ENCODE data around the gene ZCCHC8.

DNA sequence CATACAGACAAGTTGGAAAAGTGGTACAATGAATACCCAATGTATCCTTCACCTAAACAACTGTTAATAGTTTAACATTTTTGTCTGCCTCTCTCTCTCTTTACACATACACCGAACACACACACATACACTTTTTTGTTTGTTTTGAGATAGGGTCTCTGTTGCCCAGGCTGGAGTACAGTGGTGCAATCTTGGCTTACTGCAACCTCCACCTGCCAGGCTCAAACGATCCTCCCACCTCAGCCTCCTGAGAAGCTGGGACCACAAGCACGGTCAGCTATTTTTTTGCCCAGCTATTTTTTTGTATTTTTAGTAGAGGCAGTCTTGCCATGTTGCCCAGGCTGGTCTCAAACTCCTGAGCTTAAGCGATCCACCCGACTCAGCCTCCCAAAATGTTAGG lies 16.8 kb downstream of the ZCCHC8 start:
- no peak for TF ChIP-seq GABPA (IDR thresholded peaks at IDR 0.05; ENCODE audit: low read depth)
- no peak for TF ChIP-seq SPI1 (IDR thresholded peaks at IDR 0.05; ENCODE audit: borderline replicate concordance, low read depth)
- TF ChIP-seq, protein P1, sequence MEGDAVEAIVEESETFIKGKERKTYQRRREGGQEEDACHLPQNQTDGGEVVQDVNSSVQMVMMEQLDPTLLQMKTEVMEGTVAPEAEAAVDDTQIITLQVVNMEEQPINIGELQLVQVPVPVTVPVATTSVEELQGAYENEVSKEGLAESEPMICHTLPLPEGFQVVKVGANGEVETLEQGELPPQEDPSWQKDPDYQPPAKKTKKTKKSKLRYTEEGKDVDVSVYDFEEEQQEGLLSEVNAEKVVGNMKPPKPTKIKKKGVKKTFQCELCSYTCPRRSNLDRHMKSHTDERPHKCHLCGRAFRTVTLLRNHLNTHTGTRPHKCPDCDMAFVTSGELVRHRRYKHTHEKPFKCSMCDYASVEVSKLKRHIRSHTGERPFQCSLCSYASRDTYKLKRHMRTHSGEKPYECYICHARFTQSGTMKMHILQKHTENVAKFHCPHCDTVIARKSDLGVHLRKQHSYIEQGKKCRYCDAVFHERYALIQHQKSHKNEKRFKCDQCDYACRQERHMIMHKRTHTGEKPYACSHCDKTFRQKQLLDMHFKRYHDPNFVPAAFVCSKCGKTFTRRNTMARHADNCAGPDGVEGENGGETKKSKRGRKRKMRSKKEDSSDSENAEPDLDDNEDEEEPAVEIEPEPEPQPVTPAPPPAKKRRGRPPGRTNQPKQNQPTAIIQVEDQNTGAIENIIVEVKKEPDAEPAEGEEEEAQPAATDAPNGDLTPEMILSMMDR (IDR thresholded peaks at IDR 0.05; ENCODE audit: insufficient read depth, low read length), result no peak
- TF ChIP-seq POLR2AphosphoS5 (IDR thresholded peaks at IDR 0.05; ENCODE audit: low read depth), result no peak
